Measurements from ENCODE around the gene SPATA21. TPM values are rescaled to one million over a fixed set of nuclear protein-coding genes. Genes with fewer than 3 reads are reported as not detected.

Gene SPATA21
- total RNA-seq, 1 donor from 2014 or later: not detected

GRCh38 chr1:16351456-16351993 lies 85.7 kb downstream of the SPATA21 start:
- DNase-seq (ENCODE audit: low spot score): no peak

GRCh38 chr1:16349847-16350406 lies 87.3 kb downstream of the SPATA21 start:
- DNase-seq (ENCODE audit: low spot score): no peak

Other genes starting within 250 kb of the SPATA21 start
- gene ARHGEF19, start 224.8 kb downstream of the SPATA21 start, total RNA-seq: 24.8 TPM
- gene CPLANE2, start 200.2 kb downstream of the SPATA21 start, total RNA-seq: 9.0 TPM
- gene FBXO42, start 84.9 kb downstream of the SPATA21 start, total RNA-seq: 33.1 TPM
- gene SZRD1, start 70.2 kb downstream of the SPATA21 start, total RNA-seq: 131 TPM
- gene NECAP2, start 3.3 kb upstream of the SPATA21 start, total RNA-seq: 40.6 TPM
- 1,626 TPM for gene RNU1-1, start 76.9 kb upstream of the SPATA21 start, total RNA-seq
- 61.9 TPM for gene NBPF1, start 176.1 kb upstream of the SPATA21 start, total RNA-seq
- 1,626 TPM for gene RNU1-3, start 229.5 kb upstream of the SPATA21 start, total RNA-seq